Vagina (tissue), 2 donors: ENCODE measurements around the gene KIF5B. TPM values are rescaled to one million over a fixed set of nuclear protein-coding genes. Genes with fewer than 3 reads are reported as not detected.
A peak's percentile ranks its signal among the peaks of the same experiment; 100 is the strongest.

Source experiments
- DNase-seq, 2 donors: peaks; one replicate each; pipeline ENCODE4 v3.0.0-alpha.2; 2017; ENCODE audit errors: extremely low spot score in 2 of 2
- H3K27ac ChIP-seq: fragments of 200-600 bp; sonication (generic); one replicate; pipeline ENCODE4 v1.5.1; 2019
- H3K27me3 ChIP-seq: fragments of 200-600 bp; sonication (generic); one replicate; pipeline ENCODE4 v1.5.1; 2019
- H3K36me3 ChIP-seq, 2 donors: fragments of 200-600 bp; sonication (generic); one replicate each; pipeline ENCODE4 v1.5.1; 2017 to 2019
- H3K4me1 ChIP-seq: fragments of 200-600 bp; sonication (generic); one replicate; pipeline ENCODE4 v1.5.1; 2019
- H3K4me3 ChIP-seq, 2 donors: fragments of 200-600 bp; sonication (generic); 1 replicate in 1 of 2; 2 replicates in 1 of 2; pipeline ENCODE4 v1.5.1; 2016 to 2019
- H3K9me3 ChIP-seq: fragments of 200-600 bp; sonication (generic); one replicate; pipeline ENCODE4 v1.5.1; 2019
- POLR2A ChIP-seq, 2 donors: fragments of 450-650 bp; IDR thresholded peaks; one replicate each; pipeline ENCODE4 v1.6.1; 2017; ENCODE audit warnings: antibody characterized with exemption in 2 of 2, mild to moderate bottlenecking in 2 of 2, moderate library complexity in 2 of 2
- POLR2AphosphoS5 ChIP-seq, 2 donors: sonication (generic); formaldehyde crosslinking; IDR thresholded peaks; one replicate each; pipeline ENCODE4 v1.9.0; 2017; ENCODE audit warnings: antibody characterized with exemption in 2 of 2, mild to moderate bottlenecking in 2 of 2, low read depth in 1 of 2; ENCODE audit not compliant: insufficient read depth in 1 of 2
- intact Hi-C: fragments of 100-400 bp; cut with DNase I; formaldehyde crosslinking; loops from one replicate; pipeline ENCODE4 v1.15.1; 2023
- total RNA-seq: library from RNA; depleted of rRNA; stranded (reverse); fragments of >200 nt; gene quantifications from one replicate; pipeline ENCODE4 v1.2.3, GENCODE V29; 2016
- TF ChIP-seq, protein P1 (sequence below), 3 experiments: fragments of 450-650 bp in 2 of 3; fragments of 200-600 bp in 1 of 3; sonication (generic) in 1 of 3; IDR thresholded peaks; one replicate each; pipeline ENCODE4 v1.5.1; 2017 to 2019; ENCODE audit warnings: antibody characterized with exemption in 3 of 3, mild to moderate bottlenecking in 2 of 3, moderate library complexity in 2 of 3

KIF5B gene
- total RNA-seq, 1 donor from 2014 or later: 74.2 TPM

- TF ChIP-seq, protein P1, sequence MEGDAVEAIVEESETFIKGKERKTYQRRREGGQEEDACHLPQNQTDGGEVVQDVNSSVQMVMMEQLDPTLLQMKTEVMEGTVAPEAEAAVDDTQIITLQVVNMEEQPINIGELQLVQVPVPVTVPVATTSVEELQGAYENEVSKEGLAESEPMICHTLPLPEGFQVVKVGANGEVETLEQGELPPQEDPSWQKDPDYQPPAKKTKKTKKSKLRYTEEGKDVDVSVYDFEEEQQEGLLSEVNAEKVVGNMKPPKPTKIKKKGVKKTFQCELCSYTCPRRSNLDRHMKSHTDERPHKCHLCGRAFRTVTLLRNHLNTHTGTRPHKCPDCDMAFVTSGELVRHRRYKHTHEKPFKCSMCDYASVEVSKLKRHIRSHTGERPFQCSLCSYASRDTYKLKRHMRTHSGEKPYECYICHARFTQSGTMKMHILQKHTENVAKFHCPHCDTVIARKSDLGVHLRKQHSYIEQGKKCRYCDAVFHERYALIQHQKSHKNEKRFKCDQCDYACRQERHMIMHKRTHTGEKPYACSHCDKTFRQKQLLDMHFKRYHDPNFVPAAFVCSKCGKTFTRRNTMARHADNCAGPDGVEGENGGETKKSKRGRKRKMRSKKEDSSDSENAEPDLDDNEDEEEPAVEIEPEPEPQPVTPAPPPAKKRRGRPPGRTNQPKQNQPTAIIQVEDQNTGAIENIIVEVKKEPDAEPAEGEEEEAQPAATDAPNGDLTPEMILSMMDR (IDR thresholded peaks at IDR 0.05): no peak
- no peak for TF ChIP-seq POLR2AphosphoS5 (IDR thresholded peaks at IDR 0.05; ENCODE audit: insufficient read depth in 1 of 2, low read depth in 1 of 2)
- no peak for TF ChIP-seq POLR2A (IDR thresholded peaks at IDR 0.05)
- DNase-seq: no peak
- no peak overlapping the region for H3K27ac ChIP-seq
- no peak overlapping the region for H3K4me3 ChIP-seq
- no peaks in the 10 kb centered on the region for H3K4me1 ChIP-seq
- no peaks in the 10 kb centered on the region for H3K27me3 ChIP-seq
- no peaks in the 10 kb centered on the region for H3K9me3 ChIP-seq
- peaks cover 0 to 93% of the 10 kb centered on the region in 2 donors for H3K36me3 ChIP-seq
- intact Hi-C loops: no loop called here
Measured at GRCh38 chr10:32015386-32015785, 40.8 kb downstream of the KIF5B start.

- H3K27me3 ChIP-seq: no peaks in the 10 kb centered on the region
- no peaks in the 10 kb centered on the region for H3K9me3 ChIP-seq
- H3K4me3 ChIP-seq: no peak overlapping the region
- no peak for DNase-seq
- H3K36me3 ChIP-seq: peaks cover 0 to 27% of the 10 kb centered on the region in 2 donors
- no peak overlapping the region for H3K27ac ChIP-seq
- H3K4me1 ChIP-seq: no peaks in the 10 kb centered on the region
- intact Hi-C loops: no loop called here
- TF ChIP-seq POLR2A (IDR thresholded peaks at IDR 0.05) (no peak), POLR2AphosphoS5 (IDR thresholded peaks at IDR 0.05; ENCODE audit: insufficient read depth in 1 of 2, low read depth in 1 of 2) (no peak)
- TF ChIP-seq, protein P1 (IDR thresholded peaks at IDR 0.05): no peak
Measured at GRCh38 chr10:32007026-32007425, 49.2 kb downstream of the KIF5B start.

DNA sequence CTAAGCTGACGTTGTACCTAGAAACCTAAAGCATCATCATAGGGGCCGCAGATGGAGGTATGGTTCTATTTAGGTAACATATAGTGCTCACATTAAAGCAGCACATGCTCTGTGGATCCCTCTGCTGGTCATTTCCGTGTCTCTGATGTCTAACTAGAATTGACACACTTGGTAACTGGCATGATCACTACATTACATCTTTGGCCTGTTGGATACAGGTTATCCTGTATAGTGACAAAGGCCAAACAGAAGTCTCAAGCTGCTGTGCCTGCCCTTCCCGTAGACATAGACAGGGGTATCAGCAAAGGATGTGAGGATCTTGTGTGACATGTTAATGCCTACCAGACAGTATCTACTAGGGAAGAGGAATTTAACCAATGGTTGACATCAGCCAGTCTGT, 51.2 kb downstream of the KIF5B start:
- H3K27me3 ChIP-seq: no peaks in the 10 kb centered on the region
- DNase-seq: no peak
- H3K4me1 ChIP-seq: no peaks in the 10 kb centered on the region
- H3K27ac ChIP-seq: no peak overlapping the region
- TF ChIP-seq, protein P1 (IDR thresholded peaks at IDR 0.05): peak; percentile 13 to 28 (median 17)
- TF ChIP-seq POLR2AphosphoS5 (IDR thresholded peaks at IDR 0.05; ENCODE audit: insufficient read depth in 1 of 2, low read depth in 1 of 2): no peak
- H3K4me3 ChIP-seq: no peak overlapping the region
- intact Hi-C loops: no loop called here
- H3K9me3 ChIP-seq: no peaks in the 10 kb centered on the region
- peaks cover 0 to 14% of the 10 kb centered on the region in 2 donors for H3K36me3 ChIP-seq

DNA sequence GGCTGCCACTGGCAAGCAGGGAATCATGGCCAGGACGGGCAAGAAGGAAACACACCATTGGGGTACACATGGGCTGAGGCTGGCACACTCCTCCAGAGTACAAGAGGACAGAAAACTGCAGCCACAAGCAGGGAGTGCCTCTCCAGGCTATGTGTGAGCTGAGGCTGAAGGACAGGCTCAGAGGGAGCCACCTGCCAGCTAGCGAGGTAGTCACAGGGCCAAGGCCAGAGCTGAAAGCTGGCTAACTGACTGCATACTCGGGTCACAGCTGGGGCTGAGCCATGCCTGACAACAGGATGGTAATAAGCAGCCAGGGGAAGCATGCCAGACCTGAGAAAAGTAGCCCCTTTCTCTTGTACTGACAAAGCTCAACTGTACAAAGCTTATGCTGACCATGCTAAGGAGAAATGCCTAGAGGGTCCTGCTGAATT, 52.0 kb downstream of the KIF5B start:
- TF ChIP-seq POLR2AphosphoS5 (IDR thresholded peaks at IDR 0.05; ENCODE audit: insufficient read depth in 1 of 2, low read depth in 1 of 2): no peak
- H3K27ac ChIP-seq: no peak overlapping the region
- intact Hi-C loops: no loop called here
- H3K27me3 ChIP-seq: no peaks in the 10 kb centered on the region
- H3K4me1 ChIP-seq: no peaks in the 10 kb centered on the region
- peaks cover 0 to 11% of the 10 kb centered on the region in 2 donors for H3K36me3 ChIP-seq
- no peak for DNase-seq
- no peak overlapping the region for H3K4me3 ChIP-seq
- no peaks in the 10 kb centered on the region for H3K9me3 ChIP-seq

DNA sequence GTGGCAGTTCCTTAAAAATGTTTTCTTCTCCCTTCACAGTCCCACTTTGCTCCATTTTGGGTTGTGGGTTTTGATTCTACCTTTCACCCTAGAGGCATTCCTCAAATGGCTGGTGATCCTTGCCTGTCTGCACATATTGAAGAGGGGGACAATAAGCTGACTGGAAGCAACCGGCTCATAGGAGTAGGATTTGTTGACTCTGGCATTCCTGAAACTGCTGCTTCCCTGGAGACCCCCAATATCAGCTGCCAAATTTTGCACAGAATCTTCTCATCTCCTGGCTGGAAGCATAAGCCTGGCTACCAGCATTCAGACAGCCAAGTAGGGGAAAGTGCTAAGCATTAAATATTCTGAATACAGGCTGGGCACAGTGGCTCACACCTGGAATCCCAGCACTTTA, 53.7 kb downstream of the KIF5B start:
- Histone ChIP-seq H3K9me3 (no peaks in the 10 kb centered on the region), H3K4me3 (no peak overlapping the region), H3K27me3 (no peaks in the 10 kb centered on the region), H3K27ac (no peak overlapping the region), H3K36me3 (no peaks in the 10 kb centered on the region), H3K4me1 (no peaks in the 10 kb centered on the region)
- intact Hi-C loops: no loop called here
- no peak for DNase-seq
- TF ChIP-seq POLR2A (IDR thresholded peaks at IDR 0.05) (no peak), POLR2AphosphoS5 (IDR thresholded peaks at IDR 0.05; ENCODE audit: insufficient read depth in 1 of 2, low read depth in 1 of 2) (no peak)
- TF ChIP-seq, protein P1 (IDR thresholded peaks at IDR 0.05): no peak
